ENCODE data around the gene CCER1.

CCER1 gene

GRCh38 chr12:90969346-90969745, 14.4 kb upstream of the CCER1 start:
- no peak for DNase-seq (ENCODE audit: low spot score)

DNA sequence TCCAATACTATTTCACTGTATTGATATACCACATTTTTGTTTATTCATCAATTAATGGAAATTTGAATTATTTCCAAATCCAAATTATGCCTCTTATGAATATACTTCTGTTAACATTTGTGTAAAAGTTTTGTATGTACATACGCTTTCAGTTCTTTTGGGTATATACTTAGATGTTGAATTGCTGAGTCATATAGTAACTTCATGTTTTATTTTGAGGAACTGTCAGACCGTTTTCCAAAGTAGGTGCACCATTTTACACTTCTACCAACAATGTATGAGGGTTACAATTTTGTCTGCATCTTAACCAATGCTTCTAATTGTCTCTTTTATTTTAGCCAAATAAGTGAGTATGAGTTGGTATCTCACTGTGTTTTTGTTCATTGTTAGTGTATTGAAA, 10.2 kb upstream of the CCER1 start:
- DNase-seq (ENCODE audit: low spot score): no peak

- DNase-seq (ENCODE audit: low spot score): no peak
Observed at GRCh38 chr12:90964616-90965015, 9.6 kb upstream of the CCER1 start.

- no peak for DNase-seq (ENCODE audit: low spot score)
Observed at GRCh38 chr12:90963946-90964345, 9.0 kb upstream of the CCER1 start.

DNA sequence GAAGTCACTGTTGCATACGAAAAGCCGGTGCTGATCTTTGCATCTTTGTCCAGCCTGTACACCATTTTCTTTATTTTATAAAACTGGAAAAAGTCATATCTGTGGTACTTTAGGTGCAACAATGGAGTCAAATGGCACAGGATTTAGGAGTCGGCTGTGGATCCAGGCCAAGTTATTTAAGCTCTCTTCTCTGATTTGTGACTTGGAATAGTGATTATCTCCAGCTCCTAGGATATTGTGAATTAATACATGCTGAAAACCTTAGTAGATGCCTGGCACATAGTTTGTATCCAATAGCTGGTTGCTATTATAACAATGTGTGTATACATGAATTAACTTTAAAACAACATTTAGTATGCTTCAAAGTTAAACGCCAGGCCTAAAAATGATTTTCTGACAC, 6.2 kb upstream of the CCER1 start:
- DNase-seq (ENCODE audit: low spot score): no peak

- DNase-seq (ENCODE audit: low spot score): peak; percentile 45
Observed at GRCh38 chr12:90959538-90960139, 4.7 kb upstream of the CCER1 start.

DNA sequence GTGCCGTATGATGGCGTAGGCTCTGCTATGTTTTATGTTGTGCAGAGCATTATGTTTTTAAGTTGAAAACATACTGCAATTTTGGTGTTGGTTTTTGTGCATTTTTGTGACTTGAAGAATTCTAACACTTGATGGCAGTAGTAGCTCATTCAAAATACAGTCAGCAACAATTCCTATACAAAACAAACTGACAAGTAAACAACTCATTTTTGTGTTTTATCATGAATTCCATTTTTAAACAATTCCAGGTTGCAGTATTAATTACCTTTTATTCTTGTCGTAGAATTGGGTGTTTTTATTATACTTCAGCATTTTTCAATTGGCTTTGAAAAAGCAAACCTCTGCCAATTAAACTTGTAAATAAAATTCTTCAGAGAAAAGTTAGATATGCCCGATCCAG, 4.1 kb upstream of the CCER1 start:
- DNase-seq (ENCODE audit: low spot score): no peak

DNA sequence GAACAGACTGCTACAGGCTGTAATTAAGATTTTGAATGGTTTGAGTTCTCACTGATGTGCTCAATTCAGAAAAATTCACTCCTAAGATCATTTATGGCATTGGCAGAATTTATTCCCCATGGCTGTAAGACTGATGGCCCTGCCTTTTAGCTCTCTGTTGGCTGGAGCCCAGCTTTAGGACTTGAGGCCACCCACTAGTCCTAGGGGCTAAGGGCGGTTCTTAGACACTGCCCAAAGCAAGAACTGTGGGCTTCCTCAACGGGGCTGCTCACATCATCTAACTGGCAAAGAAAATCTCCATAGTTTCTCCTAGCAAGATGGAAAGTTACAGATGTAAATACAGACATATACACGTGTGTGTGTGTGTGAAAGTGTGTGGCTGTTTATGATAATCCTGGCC, 3.4 kb upstream of the CCER1 start:
- DNase-seq (ENCODE audit: low spot score): no peak

DNA sequence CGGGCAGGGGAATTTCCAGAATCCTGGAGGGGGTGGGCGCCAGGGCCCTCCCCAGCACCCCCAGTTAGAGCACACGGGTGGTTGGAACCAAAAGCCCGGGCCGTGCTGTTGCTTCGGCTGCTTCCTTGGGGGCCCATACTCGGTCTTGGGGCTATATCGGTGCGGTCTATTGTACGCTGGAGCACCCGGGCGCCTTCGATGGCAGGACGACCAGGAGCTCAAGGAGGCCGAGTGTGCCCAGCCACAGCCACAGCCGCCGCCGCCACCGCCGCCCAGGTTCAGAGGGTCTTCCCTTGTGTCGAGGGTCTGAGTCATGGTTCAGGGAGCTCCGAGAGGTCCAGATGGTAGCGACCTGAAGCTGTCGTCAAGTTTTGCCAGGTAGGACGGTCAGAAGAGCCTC, 548 bp downstream of the CCER1 start:
- DNase-seq (ENCODE audit: low spot score): no peak

DNA sequence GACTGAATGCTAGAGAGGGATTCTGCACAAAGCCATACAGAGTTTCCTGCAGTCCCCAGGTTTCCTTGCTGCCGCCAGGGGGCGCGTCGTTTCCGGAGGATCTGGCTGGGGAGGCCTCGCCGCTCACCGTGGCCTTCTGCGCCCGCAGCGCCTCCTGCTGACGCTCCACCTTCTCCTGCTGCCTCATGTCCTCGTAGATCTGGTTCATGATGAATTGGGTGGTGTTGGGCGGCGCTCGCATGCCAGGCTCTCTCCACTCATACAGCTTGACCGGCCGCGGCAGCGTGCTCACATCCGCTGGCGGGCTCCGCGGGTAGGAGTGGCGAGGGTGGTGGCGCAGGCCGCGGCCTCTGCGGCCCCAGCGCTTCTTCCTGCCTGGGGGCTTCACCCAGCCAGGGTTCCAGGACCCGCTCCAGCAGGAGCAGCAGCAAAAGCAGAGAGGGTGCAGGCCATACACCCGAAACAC, 987 bp downstream of the CCER1 start:
- no peak for DNase-seq (ENCODE audit: low spot score)

GRCh38 chr12:90951432-90952105, 3.4 kb downstream of the CCER1 start:
- no peak for DNase-seq (ENCODE audit: low spot score)

GRCh38 chr12:90947869-90948268, 7.1 kb downstream of the CCER1 start:
- DNase-seq (ENCODE audit: low spot score): no peak

DNA sequence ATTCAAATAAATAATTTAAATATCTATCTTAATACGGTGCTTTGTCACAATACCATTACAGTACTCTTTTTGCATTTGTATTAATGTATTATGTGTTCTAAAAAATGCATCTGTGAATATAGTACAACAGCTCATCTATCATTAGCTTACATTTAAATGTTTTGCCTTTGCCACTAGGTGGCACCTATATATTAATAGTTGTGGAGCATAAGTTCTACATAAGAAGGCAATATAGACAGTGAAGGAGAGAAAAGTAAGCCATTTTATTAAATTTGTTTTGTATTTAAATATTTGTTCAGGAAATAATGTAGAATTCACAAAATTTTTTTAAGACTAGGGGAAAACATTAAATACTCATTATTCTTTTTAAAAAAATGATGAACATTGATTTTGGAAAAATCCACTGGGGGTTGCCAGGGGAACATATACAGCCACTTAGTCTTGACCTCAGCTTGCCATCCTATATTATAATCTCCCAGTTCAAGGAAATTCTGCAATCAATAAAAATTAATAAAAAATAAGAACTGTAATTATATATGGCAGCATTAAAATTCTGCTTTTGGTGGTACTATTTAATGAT, 9.8 kb downstream of the CCER1 start:
- DNase-seq (ENCODE audit: low spot score): peak; percentile 33

GRCh38 chr12:90943255-90943654, 11.7 kb downstream of the CCER1 start:
- no peak for DNase-seq (ENCODE audit: low spot score)

- DNase-seq (ENCODE audit: low spot score): peak; percentile 43
Observed at GRCh38 chr12:90940872-90941499, 14.0 kb downstream of the CCER1 start.

DNA sequence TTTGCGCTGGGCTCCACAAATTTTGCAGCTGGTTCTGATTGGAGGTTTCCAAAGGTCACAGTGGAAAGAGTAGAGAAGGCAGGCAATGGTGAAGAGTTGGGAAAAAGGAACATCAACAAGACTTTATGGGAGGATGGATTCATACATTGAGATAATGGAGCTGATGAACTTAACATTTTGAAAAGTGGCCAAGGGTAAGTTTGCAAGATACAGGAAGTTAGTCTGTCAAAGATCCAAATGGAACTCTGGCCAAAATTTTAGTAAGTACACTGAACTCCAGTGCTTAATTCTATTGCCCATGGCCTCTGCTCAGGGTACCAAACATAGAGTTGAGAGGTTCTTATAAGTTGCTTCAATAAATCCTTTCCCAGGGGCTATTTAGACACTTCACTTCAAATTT, 15.6 kb downstream of the CCER1 start:
- DNase-seq (ENCODE audit: low spot score): no peak

DNA sequence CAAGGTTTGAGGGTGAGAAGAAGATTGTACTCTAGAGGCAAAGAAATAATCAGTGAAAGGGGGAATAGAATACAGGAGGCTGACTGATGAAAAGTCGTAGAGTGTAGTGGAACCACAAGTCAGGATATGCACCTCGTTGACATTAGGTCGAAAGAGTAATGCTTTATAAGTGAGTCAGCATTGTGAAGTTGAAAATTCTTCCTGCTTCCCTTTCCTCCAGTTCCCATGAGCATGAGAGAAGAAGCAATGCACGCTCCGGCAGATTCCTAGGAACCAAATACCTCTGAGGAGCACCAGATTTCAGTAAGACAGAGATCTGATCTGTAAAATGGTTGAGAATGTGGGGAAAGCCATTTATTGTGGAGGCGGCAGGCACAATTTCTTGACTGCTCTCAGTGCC, 16.5 kb downstream of the CCER1 start:
- no peak for DNase-seq (ENCODE audit: low spot score)

GRCh38 chr12:90937651-90938050, 17.3 kb downstream of the CCER1 start:
- no peak for DNase-seq (ENCODE audit: low spot score)

- DNase-seq (ENCODE audit: low spot score): no peak
Observed at GRCh38 chr12:90936230-90937005, 18.6 kb downstream of the CCER1 start.

DNA sequence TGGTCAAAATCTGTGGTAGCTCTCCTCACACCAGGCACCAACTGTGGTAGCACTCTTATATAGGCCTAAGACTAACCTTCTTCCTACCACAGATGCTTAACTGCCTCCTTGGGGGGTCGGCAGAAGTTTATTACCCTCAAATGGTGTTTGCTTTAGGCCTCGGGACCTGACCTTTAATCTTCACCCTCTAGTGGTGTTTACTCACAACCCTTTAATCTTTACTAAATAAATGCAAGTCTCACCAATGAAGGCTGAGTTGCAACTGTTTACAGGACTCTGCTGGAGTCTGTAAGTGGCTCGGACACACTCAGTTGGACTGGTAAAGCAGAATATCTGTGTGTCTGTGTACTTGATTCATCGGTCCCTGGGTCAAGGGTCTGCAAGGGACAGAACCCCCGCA, 29.4 kb downstream of the CCER1 start:
- DNase-seq (ENCODE audit: low spot score): no peak

- no peak for DNase-seq (ENCODE audit: low spot score)
Observed at GRCh38 chr12:90924406-90924805, 30.6 kb downstream of the CCER1 start.

GRCh38 chr12:90922145-90922627, 32.8 kb downstream of the CCER1 start:
- no peak for DNase-seq (ENCODE audit: low spot score)
